ENCODE results near the gene ALG12. TPM values are rescaled to one million over a fixed set of nuclear protein-coding genes. Genes with fewer than 3 reads are reported as not detected.

Gene ALG12
- total RNA-seq, result 10 to 100 TPM; 19.2 to 21.2 TPM

- POLR2A ChIA-PET, result interaction anchor here (0.5 to 1.5 kb wide), 3 partner anchors 43 to 165 kb away, joined by 3 to 8 read pairs (median 4); no protein-coding TSS in a partner anchor
Measured at GRCh38 chr22:49917974-49918910, at the start of gene ALG12, which contains the start of gene CRELD2. Gene ALG12, minus strand, starts transcription at chr22:49918438. Its CDS starts 4,673 bp downstream, at chr22:49913765. Gene CRELD2, plus strand, starts transcription at chr22:49918634. Its CDS starts 136 bp downstream, at chr22:49918770.

GRCh38 chr22:49967706-49968208, 49.5 kb upstream of the ALG12 start:
- ChIA-PET POLR2A (interaction anchor here (1.0 kb wide), 1 partner anchor 32 kb away, joined by 4 read pairs; no protein-coding TSS in a partner anchor), CTCF (interaction anchor here (1.2 to 1.4 kb wide), 2 partner anchors 13 to 62 kb away, joined by 3 to 4 read pairs; no protein-coding TSS in a partner anchor)

More at GRCh38 chr22:49917974-49918910, at the start of gene ALG12, which contains the start of gene CRELD2:
- CTCF ChIA-PET, result interaction anchor here (1.0 to 1.6 kb wide), 2 partner anchors 41 to 151 kb away, joined by 3 to 5 read pairs; no protein-coding TSS in a partner anchor

GRCh38 chr22:49966774-49967705, 48.8 kb upstream of the ALG12 start:
- ChIA-PET POLR2A (interaction anchor here (0.6 to 1.1 kb wide), 4 partner anchors 15 to 61 kb away, joined by 3 to 4 read pairs (median 4); no protein-coding TSS in a partner anchor), CTCF (interaction anchor here (1.2 to 1.5 kb wide), 4 partner anchors 13 to 200 kb away, joined by 3 to 6 read pairs (median 4); no protein-coding TSS in a partner anchor)

- POLR2A ChIA-PET, result interaction anchor here (0.9 to 1.1 kb wide), 2 partner anchors 14 to 62 kb away, joined by 3 to 4 read pairs; no protein-coding TSS in a partner anchor
- CTCF ChIA-PET, result interaction anchor here (0.9 to 1.5 kb wide), 4 partner anchors 10 to 199 kb away, joined by 3 to 6 read pairs (median 4); no protein-coding TSS in a partner anchor
Measured at GRCh38 chr22:49966041-49966773, 48.0 kb upstream of the ALG12 start.

- POLR2A ChIA-PET, result interaction anchor here (1.1 kb wide), 1 partner anchor 226 kb away, joined by 3 read pairs; no protein-coding TSS in a partner anchor
- CTCF ChIA-PET, result interaction anchor here (0.9 to 1.4 kb wide), 3 partner anchors 11 to 65 kb away, joined by 3 to 6 read pairs (median 4); no protein-coding TSS in a partner anchor
Measured at GRCh38 chr22:49965091-49966040, 47.1 kb upstream of the ALG12 start.

GRCh38 chr22:49964136-49965090, 46.2 kb upstream of the ALG12 start:
- POLR2A ChIA-PET, result interaction anchor here (1.1 kb wide), 1 partner anchor 227 kb away, joined by 3 read pairs; no protein-coding TSS in a partner anchor
- CTCF ChIA-PET, result no interaction called here

GRCh38 chr22:49963647-49964026, 45.4 kb upstream of the ALG12 start:
- POLR2A ChIA-PET, result interaction anchor here (3.5 to 4.4 kb wide), 2 partner anchors 7 to 27 kb away, joined by 37 to 72 read pairs; no protein-coding TSS in a partner anchor
- CTCF ChIA-PET, result interaction anchor here (1.0 kb wide), 2 partner anchors 31 to 67 kb away, joined by 3 read pairs; no protein-coding TSS in a partner anchor

GRCh38 chr22:49962751-49963646, 44.8 kb upstream of the ALG12 start:
- POLR2A ChIA-PET, result interaction anchor here (0.6 to 4.4 kb wide), 6 partner anchors 8 to 67 kb away, joined by 3 to 72 read pairs (median 6); partner anchors contain the start of gene IL17REL
- CTCF ChIA-PET, result interaction anchor here (0.8 to 1.6 kb wide), 10 partner anchors 8 to 195 kb away, joined by 3 to 5 read pairs (median 3); no protein-coding TSS in a partner anchor

- POLR2A ChIA-PET, result interaction anchor here (0.6 to 4.4 kb wide), 6 partner anchors 9 to 68 kb away, joined by 3 to 72 read pairs (median 6); partner anchors contain the start of gene IL17REL
- CTCF ChIA-PET, result interaction anchor here (0.8 to 1.6 kb wide), 9 partner anchors 9 to 195 kb away, joined by 3 to 5 read pairs (median 4); no protein-coding TSS in a partner anchor
Measured at GRCh38 chr22:49962012-49962750, 43.9 kb upstream of the ALG12 start.

GRCh38 chr22:49961601-49962011, 43.4 kb upstream of the ALG12 start:
- POLR2A ChIA-PET, result interaction anchor here (1.0 to 4.4 kb wide), 6 partner anchors 9 to 229 kb away, joined by 3 to 72 read pairs (median 4); no protein-coding TSS in a partner anchor
- CTCF ChIA-PET, result interaction anchor here (0.7 to 1.6 kb wide), 3 partner anchors 8 to 69 kb away, joined by 3 to 5 read pairs (median 4); no protein-coding TSS in a partner anchor

GRCh38 chr22:49961005-49961600, 42.9 kb upstream of the ALG12 start:
- POLR2A ChIA-PET, result interaction anchor here (1.0 to 4.4 kb wide), 4 partner anchors 10 to 230 kb away, joined by 4 to 72 read pairs (median 20); no protein-coding TSS in a partner anchor

GRCh38 chr22:49960159-49961004, 42.1 kb upstream of the ALG12 start, which contains the start of gene PIM3:
Gene PIM3, plus strand, starts transcription at chr22:49960772. Its CDS starts 176 bp downstream, at chr22:49960948.
- POLR2A ChIA-PET, result interaction anchor here (1.0 to 4.4 kb wide), 4 partner anchors 10 to 230 kb away, joined by 4 to 72 read pairs (median 20); no protein-coding TSS in a partner anchor
- CTCF ChIA-PET, result no interaction called here

More at GRCh38 chr22:49961005-49961600, 42.9 kb upstream of the ALG12 start:
- CTCF ChIA-PET, result interaction anchor here (0.7 to 1.6 kb wide), 2 partner anchors 9 to 24 kb away, joined by 3 to 4 read pairs; no protein-coding TSS in a partner anchor
